Head of caudate nucleus (tissue), 42 donors: ENCODE data around the gene SLC35F1.
"Not testable (repeated sequence)": the region's sequence is repeated elsewhere in the genome, so short reads cannot be mapped to it uniquely, and the experiment has no call there.

Experiments
- DNase-seq, 42 donors: peaks; one replicate each; pipeline versions ENCODE4 v3.0.0 to v3.0.0-alpha.2; 2020 to 2021; ENCODE audit warnings: mixed read lengths in 7 of 42
- intact Hi-C: fragments of 100-400 bp; cut with DNase I; formaldehyde crosslinking; loops from one replicate; pipeline ENCODE4 v1.15.0; 2022

The SLC35F1 gene

DNA sequence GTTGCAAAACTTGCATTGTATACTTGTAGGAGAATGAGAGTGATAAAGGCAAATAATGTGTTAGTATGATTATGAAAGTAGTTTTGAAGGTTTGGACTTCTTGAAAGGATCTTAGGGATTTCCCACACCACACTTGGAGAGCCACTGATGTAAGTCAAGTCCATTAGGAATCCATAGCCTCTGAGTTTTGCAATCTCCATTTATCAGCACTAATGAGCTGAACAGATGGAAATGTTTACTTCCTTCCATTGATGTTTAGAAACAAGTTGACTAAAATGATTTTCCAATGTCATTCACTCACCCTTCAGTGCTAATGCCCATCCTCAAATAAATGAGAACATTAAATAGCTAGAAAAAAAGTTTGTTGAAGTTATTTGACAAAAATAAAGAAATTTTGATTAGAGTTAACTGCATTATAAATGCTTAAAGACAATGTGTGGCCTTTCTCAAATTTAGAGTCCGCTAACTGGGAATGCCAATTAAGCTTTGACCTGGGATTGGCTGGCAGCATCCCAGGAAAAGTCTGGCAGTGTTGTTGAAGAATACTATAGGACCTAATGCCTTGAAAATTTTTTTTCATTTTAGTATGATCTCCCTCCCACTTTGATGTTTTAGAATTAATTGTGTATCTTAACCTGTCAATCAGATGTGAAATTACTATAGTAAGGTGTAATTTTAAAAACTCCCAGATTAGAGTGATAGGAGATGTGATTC, 68.0 kb downstream of the SLC35F1 start:
- intact Hi-C loops = loop anchor here (10.0 kb wide), 1 partner anchor 290 kb away; no protein-coding TSS in a partner anchor

DNA sequence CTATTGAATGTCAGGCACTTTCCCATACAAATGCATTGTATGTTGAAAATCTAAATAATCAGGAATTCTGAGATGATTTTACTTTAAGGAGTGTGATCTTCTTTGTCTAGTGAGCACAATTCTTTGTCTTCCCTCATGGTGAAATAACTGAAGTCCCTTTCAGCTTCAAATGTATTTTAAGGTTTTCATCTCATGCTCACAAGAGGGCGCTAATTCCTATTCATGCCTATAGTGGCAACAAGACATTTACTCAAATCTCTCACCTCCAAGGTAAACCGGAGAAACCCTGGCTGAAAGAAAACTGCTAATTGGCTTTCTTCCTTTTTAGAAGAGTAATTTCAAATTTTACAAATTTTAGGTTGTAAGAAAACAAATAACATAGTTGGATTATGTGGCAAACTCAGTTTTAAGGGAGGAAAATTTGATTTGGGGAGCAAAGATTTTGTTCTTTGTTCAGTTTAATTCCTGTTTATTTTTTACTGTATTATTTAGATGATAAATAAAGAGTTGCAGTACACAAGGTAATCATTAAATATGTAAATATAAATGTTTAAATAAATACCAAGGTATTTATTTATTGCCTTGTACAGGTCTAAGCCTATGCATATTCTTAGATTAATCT, 69.1 kb downstream of the SLC35F1 start:
- DNase-seq = peak in 11 of 42 donors; percentile 28 to 73 (median 53)
- intact Hi-C loops = loop anchor here (10.0 kb wide), 1 partner anchor 289 kb away; no protein-coding TSS in a partner anchor

More for the DNA sequence above, 68.0 kb downstream of the SLC35F1 start:
- DNase-seq = no peak

DNA sequence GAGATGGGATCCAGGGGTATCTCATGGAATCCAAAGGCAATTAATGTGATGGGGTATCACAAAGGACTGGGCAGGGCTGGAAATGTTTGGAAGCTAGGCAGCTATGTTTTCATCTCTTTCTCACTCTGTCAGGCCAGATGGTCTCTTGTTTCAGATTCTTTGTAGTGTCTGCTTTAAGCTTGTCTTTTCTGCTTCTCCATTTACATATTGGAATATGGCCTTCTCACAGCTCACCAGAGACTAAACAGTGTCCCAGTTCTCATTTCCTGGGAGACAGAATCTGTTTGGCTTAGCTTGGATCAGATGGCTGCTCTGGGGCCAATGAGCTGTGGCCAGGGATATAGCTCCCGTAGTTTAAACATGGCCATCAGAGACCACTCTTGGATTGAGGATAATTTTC, 78.9 kb downstream of the SLC35F1 start:
- DNase-seq = peak in 2 of 42 donors; percentile 16 to 43
- intact Hi-C loops = no loop called here

DNA sequence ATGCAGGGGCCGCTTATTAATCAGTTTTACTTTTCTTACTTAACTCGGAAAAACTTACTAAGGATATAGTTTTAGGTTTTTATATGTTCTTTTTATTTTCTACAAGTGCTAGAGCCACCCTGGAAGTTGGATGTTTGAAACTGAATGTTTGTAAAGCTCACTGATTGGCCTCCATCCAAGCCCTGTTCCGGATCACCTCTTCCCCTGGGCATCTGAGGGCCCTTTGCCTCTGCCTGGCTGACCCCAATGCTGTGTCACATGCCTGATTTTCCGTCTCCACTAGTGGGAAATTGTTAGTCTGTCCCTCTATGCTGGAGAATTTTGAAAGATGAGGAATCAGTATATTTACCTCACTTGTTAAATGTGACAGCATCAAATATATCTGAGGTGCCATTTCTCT, 79.3 kb downstream of the SLC35F1 start:
- intact Hi-C loops = no loop called here
- no peak for DNase-seq

DNA sequence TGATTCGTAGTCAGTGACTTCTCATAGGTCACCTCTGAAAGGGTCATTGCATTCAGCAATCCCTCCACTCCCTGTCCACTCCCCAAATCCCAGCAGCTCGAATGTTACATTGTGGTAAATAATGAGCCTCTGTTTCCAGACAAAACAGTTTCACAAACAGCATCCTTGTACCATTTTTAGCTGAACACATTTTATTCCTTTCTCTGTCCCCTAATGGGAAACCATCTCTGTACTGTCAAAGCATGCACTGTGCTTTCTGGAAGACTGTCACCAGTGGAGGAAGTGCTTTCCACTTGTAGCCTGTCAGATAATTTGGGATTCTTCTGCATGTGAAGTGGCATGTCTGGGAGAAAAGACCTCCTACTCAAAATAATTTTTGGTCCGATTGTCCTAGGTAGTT, 82.0 kb downstream of the SLC35F1 start:
- intact Hi-C loops = no loop called here
- DNase-seq = peak in 3 of 42 donors; percentile 6 to 47 (median 28)

DNA sequence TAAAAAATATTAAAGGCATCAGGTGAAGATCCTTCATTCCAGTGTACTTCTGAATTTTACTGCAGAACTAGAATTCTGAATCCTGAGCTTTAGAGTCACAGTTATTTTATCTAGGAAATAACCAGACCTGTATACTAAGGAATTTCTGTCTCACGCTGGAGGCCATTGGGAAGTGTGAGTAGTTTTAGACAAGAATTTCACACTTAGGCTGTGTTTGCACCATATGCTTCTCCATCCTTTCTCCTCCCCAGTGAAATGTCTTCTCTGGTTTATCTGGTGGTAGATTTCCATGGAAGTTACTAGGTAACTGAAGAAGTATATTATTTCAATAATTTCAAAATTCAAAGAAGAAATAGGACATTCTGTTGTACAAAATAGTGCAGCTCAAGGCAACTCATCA, 83.1 kb downstream of the SLC35F1 start:
- DNase-seq = no peak
- intact Hi-C loops = no loop called here

DNA sequence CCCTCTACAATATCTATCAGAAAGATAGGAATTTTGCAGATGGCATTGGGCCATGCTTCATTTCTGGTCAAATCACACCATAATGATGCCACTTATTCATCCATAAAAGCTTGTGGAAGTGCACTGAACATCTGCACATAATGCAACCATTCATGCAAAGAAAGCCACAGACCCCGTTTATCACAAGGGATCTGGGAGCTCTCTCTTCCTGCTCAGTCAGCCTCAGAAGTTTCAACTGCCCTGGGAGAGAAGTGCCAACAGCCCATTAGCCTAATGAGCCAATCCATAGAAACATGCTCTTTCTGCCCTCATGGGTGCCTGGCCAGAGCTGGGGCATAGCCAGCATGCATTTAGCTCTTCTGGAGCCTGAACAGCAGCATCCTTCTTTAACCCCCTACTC, 85.8 kb downstream of the SLC35F1 start:
- intact Hi-C loops = no loop called here
- peak in 39 of 42 donors; percentile 5 to 80 (median 48) for DNase-seq

DNA sequence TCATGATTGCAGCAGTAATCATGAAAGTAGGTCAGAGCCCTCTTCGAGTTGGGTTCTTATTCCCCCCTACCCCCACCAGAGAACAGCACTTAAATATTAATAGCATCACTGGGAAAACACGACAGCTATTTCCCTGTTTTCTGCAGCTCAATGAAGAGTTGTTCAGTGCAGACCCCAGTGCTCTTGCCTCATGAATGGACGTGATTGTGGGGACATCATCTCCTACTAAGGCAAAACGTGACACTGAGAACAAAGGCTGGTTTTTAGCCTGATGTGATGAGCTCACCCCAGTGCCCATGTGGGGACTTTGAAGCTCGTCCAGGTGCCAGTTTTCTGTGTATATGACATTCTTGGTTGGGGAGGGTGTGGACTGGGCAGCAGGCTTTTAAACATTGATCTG, 105.9 kb downstream of the SLC35F1 start:
- peak in 41 of 42 donors; percentile 3 to 79 (median 47) for DNase-seq
- intact Hi-C loops = no loop called here

DNA sequence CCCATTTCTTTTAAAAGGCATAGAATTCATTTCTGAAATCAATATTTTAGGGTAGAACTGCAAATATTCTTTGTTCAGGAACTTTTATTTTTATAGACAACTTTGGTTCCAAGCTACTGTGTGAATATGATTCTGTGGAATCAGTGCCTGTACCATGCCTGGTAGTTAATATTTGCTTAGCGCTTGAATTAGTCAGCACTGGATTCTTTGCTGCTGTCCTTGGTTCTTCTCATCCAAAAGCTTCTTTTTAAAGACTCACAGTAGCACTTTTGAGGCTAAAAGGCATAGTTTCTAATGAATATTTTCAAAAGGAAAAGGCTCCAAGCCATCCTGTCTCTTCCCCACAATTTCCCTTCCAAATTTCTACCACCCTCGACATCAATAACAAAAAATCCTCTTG, 109.5 kb downstream of the SLC35F1 start:
- intact Hi-C loops = no loop called here
- no peak for DNase-seq

DNA sequence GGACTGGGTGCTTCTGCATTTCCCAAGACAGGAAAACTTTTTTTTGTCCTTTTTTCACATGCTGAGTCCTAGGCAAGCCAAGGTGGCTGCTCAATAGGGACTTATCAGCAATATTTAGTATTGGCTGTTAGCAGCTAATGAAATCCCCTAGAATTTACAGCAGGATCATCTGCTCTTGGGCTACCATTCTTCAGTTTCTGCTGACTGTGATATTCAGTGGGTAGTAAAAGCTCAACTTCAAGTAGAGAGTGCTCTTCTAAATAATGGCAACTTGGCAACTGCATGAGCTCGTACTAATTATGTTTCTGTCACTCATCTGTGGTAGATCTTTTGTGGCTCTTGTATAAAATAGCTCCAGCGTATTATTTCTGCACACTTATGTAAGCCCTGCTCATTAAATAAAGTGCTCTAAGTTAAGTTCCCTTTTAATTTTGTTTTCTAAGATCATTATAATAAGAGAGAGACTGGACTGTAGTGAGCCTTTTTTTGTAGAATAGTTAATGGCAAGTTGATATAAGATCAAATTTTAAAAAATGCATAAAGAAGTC, 110.3 kb downstream of the SLC35F1 start:
- intact Hi-C loops = no loop called here
- DNase-seq = peak in 3 of 42 donors; percentile 4 to 40 (median 19)

DNA sequence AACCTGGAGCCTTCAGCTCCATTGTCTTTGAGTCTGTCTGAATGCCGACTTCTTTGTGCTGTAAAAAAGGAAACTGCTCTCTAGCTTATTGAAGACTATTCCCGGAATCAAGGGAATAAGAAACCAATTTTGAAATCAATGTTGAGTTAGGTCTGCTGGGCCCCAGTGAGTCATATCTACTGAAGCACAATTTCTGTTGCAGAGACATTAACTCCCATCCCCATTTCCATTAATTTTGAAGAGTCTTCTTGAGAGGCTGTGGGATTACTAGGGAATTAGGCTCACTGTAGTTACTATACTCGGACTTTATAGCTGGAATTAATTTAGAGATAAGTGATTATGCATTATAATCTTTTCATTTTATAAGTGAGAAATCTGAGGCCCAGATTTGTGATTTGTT, 116.7 kb downstream of the SLC35F1 start:
- no peak for DNase-seq

DNA sequence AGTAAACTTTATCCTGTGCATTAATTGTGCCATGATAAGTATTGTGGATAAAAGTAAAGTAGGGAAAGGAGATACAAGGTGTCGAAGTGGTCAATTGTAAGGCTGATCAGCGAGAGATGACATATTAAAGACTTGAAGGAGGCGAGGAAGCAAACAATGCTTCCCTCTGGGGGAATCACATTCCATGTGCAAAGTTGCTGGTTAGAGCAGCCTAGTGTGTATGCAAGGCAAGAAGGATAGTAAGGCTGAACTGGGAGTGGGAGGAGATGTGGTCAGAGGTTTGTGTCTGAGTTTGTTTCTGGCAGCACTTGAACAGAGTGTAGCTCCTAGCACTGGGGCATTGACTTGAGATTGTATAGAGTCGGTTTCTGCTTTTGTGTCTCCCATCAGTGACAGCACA, 122.9 kb downstream of the SLC35F1 start:
- no peak for DNase-seq
- intact Hi-C loops = no loop called here

More for the DNA sequence above, 116.7 kb downstream of the SLC35F1 start:
- intact Hi-C loops = no loop called here

DNA sequence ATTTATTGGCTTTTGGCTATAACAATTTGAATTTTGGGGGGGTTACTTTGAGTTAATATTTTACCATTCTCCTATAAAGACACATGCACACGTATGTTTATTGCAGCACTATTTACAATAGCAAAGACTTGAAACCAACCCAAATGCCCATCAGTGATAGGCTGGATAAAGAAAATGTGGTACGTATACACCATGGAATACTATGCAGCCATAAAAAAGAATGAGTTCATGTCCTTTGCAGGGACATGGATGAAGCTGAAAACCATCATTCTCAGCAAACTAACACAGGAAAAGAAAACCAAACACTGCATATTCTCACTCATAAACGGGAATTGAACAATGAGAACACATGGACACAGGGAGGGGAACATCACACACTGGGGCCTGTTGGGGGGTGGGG, 130.4 kb downstream of the SLC35F1 start:
- DNase-seq, intact Hi-C loops: not testable (repeated sequence)

DNA sequence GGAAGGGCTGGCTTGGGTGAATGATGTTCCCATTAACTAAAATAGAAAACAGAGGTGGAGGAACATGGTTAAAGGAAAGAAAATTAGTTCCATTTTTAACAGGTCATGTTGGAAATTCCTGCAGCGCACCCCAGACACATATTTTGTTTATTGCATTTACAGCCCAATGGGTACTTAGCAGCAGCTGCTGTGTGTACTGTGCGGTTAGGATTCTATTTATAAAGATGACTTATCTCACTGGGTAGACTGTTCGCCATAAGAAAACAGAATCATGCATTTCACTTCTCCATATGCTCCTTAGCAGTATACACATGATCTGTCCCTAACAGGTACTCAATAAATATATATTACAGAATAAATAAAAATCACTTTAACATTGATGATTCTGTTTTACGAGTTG, 135.8 kb downstream of the SLC35F1 start:
- DNase-seq = no peak
- intact Hi-C loops = no loop called here

DNA sequence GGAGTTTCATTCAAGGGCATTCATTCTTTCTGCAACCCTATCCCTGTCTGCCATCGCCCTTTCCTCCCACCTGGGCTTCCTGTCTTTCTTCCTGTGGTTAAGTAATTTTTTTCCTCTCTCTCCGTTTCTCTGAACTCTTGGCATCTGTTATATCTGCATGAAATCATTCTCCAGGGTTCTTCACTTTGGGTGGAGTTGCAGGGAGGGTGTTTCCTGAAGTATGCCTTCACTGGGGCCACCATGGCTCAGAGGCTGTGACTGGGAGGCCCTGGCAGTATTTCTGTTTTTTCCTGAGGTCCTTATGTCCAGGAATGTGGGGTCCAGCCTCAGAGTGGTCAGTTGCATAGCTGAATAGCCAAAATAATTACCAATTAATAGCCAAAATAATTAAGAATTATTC, 137.2 kb downstream of the SLC35F1 start:
- intact Hi-C loops = no loop called here
- no peak for DNase-seq

DNA sequence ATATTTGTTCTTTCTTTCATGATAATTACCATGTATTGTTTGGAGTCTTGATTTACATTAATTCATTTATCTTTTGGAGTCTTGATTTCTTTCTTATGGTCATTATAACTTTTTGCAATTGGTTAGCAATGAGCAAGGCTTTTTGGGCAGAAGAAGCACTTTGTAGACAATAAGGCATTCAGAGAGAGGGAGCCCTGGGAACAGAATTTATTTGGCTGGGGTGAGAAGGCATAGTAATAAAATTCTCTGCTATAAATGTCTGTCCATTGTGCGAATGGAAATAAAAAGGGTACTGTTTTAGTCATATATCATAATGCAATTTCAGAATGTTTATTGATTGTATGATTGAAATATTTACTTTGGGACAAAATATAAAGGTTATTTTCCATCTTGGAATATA, 147.0 kb downstream of the SLC35F1 start:
- DNase-seq = no peak
- intact Hi-C loops = no loop called here

DNA sequence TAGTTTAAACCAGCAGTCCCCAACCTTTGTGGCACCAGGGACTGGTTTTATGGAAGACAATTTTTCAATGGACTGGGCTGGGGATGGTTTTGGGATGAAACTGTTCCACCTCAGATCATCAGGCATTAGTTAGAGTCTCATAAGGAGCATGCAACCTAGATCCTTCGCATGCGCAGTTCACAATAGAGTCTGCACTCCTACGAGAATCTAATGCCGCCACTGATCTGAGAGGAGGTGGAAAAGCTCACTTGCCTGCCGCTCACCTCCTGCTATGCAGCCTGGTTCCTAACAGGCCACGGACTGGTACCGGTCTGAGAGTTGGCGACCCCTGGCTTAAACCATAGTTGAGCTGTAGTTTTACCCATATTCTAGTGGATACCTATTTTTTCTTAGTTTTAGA, 154.6 kb downstream of the SLC35F1 start:
- peak in 38 of 42 donors; percentile 1 to 70 (median 32) for DNase-seq
- intact Hi-C loops = no loop called here

DNA sequence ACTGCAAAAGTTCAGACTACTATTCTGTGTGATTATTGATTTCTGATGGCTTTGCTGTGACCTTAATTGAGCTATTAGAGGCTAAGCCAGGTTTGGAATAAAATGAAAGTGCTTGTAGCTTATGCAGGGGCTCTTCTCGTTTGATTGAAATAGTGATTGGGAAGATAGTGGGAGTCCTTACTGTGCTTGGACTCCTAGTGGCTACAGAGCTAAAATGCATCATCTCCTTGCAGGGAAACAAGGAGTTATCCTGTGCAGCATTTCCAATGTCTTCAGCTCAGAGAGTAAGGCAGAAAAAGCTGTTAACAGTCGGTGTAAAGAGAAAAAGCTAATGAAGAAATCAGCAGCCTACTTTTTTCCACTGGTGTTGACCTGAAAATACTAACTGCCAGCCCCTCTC, 173.5 kb downstream of the SLC35F1 start:
- DNase-seq = no peak
- intact Hi-C loops = no loop called here

DNA sequence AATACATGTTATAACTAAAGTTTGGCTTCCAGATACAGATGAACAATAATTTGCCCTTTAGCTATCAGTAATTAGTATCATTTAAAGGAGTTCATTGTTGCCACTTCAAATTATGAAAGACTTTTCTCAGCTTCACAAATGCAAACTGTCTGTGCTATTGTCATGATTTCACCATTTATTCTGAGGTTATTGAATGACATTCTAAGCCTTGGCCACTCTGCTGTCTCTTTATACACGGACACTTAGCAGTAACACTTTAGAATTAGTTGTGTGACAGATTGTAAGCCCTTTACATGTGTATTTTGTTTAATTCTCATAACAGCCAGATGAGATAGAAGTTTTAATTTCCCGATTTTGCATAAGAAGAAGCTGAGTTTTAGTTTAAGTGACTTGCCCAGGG, 176.6 kb downstream of the SLC35F1 start:
- intact Hi-C loops = no loop called here
- DNase-seq = no peak

DNA sequence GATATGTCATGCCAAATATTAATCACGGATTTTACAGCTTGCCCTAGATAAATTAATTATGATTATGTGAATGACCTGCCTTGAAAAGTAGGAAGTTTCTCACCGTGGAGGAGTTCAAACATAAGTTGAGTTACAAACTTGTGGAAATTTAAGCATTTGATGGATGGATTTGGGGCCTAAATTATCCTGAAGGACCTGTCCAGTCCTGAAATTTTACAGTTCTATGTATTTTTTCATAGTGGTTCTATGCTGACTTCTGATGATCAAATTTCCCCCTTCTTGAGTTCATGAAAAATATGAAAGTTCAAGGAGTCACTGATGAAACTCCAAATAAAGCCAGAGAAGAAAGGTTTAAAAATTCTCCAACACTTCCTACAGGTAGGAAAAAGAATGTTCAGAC, 178.6 kb downstream of the SLC35F1 start:
- intact Hi-C loops = no loop called here
- DNase-seq = no peak

DNA sequence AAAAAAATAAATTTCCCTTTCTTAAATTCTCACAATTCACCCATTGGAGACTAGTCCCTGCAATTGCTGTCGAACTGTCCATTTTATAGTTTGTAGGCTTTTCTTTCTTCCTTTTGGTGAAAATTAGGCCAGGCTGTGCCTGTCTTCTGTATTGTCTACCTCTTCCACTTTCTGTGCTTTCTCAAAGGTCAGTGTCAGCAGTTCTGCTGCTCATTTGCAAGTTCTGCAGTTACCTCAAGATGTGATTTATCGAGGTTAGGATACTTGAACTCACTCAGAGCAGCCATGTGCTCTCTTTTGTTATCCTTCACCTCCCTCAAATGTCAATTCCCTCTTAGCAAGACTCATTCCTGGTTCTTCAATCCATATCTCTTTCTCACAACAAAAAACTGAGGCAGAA, 179.1 kb downstream of the SLC35F1 start:
- intact Hi-C loops = no loop called here
- no peak for DNase-seq
